Epidermal melanocyte (primary cell): Measurements from ENCODE around the gene ANKRD17.

Experiments used
- DNase-seq: peaks from one replicate; pipeline ENCODE4 v3.0.0; 2011; ENCODE audit warnings: low spot score; ENCODE audit not compliant: insufficient read length

The ANKRD17 gene

DNA sequence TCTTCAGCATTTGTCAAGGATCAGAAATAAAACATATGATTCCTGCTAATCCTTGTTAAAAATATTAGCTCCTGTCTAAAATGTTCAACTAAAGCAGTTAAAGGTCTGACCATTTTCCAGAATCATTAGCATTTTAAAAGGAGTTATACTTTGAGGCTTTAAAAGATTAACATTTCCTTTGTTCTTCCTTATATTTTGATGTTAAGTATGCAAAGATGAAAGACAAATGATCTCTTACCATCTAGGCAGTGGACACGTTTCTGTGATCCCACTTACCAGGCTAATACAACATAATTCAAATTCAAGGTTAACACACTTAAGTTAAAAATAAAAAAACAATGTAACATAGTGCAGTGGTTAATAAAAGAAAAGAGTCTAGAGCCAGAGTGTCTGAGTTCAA, 127.3 kb downstream of the ANKRD17 start:
- no peak for DNase-seq

DNA sequence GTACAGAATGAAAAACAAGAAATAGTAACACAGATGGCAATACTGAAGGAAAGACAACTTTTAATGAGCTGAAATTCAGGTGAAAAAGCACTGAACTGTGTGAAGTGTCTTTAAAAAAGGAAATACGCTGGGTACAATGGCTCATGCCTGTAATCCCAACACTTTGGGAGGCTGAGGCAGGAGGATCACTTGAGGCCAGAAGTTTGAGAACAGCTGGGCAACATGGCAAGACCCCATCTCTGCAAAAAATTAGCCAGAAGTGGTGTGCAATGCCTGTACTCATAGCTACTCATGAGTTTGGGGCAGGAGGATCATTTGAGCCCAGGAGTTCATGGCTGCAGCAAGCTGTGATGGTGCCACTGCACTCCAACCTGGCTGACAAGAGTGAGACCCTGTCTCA, 129.3 kb downstream of the ANKRD17 start:
- DNase-seq = no peak

DNA sequence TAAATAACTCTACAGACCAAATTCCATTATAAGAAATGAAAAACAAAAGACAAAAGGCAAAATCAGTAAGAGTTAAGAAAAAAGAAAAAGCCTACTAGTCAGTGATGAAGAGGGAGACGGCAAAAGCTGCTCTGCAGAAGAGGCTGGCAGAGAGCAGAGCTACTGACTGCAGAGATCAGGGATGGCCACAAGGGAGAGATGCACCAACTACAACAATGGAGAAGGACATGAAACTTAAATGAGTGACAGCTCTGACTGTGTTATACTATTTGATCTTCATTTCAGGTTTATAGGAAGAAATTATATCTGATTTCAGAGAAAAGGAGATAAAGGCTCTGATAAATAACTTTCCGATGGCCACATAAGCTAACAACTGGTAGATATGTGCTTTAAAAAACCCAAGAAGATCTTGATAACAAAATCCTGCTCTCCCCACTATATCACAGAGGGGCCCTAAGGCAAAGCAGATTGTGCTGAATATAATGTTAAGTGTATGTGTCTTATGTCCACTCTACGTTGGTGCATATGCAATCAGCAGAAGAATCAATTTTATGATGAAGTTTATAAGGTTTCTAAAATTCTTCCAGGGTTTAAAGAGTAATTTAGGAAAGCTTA, 130.7 kb downstream of the ANKRD17 start:
- no peak for DNase-seq

DNA sequence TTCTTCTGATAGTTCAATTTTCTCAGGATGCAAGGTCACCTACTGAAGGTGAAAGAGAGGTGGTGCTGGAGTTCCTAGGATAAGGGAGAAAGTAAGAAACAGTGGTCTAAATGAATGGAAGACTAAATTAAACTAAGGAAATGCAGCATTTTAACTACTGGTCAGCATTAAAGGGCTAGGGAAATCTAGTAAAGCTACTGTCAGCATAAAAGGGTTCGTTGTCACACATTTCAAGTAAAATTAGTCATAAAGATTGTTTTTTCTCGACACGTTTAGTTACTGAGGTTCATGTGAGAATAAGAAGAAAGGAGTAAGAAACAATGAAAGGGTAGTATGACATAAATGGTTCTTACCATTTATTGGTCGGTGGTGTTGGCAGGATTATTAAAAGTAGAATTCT, 149.1 kb downstream of the ANKRD17 start:
- no peak for DNase-seq

DNA sequence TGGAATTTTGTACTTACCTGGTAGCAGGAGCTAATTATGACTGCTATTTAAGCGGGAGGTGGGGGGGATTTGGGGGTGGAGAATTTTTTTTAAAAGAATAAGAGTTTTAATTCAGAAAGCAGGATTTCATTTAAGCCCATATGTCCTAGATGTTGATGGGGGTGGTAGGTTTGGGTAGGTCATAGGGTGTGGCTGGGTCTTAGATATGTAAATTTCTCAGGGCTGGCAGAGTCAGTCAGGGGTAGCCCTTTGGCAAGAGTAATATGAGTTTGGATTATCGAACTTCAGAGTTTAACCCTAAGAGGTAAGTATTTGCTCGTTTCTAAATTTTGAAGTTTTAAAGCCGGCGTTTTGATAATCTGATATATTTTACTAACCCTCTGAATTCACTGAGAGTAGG, 153.9 kb downstream of the ANKRD17 start:
- DNase-seq = no peak

DNA sequence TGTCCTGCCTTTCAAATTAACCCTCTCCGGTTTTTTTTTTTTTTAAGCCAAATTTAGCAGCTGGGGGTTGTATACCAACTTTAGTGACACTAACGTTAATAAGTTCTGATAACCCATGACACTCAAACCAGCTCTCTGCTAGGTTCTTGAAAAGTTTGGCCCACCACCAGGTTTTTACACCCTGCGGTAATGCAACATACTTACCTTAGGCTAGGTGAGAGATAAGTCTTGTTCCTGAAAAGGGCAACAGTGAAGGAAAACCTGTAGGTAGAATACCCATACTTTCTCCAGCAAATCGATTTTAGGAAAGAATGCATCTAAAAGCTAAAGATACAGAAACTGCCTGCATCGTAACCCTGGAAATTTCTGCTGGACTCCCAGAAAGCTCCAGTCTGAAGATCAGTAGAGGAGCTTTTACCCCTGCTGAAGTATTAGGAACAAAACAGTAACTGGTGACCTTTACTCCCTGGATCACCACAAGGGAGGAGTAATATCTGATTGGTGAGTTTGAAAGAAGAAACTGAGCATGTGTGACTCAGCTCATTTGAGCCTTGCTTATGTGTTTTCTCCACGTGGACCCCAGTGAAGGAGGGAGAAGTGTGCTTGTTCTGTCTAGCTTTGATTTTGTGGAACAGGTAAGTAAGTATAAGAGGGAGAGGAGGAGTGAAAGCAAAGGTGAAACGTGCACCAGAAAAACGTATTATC, 154.6 kb downstream of the ANKRD17 start:
- no peak for DNase-seq

DNA sequence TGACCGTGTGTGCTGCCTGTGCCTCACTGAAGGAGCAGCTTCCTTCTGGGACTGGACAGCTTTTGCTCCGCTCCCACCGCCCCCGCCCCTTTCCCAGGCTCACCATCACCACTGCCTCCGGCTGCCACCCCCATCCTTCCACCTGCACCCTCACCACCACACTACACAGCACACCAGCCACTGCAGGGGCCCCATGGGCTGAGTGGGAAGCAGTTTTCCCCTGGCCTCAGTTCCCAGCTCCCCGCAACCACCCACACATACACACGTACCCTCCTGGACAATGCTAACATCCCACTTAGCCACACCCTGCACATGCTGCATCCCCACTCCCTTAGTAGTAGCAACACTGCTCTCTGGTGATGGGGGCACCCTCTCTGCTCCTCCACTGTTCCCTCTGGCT, 159.5 kb downstream of the ANKRD17 start:
- DNase-seq = no peak

DNA sequence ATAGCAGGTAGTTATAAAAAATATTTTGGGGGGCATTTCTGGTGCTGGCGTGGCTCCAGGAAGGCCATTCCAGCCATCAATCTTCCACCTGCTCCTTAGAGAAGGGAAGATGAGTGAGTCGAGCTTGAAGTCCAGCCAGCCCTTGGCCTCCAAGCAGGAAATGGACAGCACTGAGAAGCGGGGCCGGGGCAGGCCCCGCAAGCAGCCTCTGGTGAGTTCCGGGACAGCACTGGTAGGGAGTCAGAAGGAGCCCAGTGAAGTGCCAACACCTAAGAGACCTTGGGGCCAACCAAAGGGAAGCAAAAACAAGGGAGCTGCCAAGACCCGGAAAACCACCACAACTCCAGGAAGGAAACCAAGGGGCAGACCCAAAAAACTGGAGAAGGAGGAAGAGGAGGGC, 159.9 kb downstream of the ANKRD17 start:
- no peak for DNase-seq

DNA sequence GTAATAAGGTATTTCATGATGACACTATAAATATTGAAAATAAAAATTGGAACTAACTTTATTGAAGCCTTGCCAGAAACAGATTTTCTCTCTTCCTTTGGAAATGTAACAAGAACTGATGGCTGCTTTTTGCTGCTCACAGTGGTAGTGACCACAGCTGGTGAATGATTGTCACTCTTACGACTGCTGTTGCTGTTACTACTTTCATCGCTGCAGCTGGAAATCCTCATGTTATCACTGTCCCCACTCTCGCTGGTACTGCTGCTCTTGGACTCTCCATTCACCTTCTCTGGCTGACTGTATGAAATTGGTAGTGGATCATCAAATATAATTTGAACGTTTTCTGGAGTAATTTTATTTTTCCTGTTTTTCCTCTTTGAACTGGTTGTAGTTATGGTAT, 160.6 kb downstream of the ANKRD17 start:
- DNase-seq = no peak

DNA sequence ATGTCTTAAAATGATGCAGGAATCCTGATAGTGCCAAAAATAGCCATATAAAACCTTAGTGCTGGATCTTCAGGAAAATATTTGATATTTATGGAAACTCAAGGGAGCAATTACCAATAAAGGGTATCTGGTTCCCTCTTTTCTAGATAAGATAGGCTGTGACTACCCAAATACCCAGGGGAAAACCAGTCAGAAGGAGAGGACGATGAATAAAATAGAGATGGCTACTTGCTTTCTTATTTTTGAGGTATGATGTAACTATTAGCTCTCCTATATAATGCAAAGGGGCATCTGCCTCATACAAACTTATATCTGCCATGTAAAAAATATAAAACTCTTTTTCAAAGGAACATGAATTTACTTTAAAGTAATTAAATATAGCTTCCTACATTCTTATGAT, 165.7 kb downstream of the ANKRD17 start:
- DNase-seq = no peak

DNA sequence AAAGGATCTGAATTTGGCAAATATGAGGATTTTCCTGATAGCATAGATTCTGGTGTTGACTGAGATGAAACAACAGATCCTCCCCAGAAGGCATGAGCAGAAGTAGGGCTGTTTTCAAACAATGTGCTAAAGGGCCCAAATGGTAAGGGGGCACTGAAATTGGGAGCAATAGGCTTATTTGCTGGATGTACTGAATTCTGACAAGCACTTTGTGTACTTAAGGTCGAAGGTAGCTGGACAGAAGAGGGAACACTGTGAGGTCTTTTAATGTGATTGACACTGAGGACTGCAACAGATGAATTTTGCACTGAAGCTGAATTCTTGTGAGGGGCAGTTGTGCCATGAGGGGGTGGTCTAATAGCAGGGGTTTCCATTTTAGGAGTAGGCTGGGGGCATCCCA, 167.9 kb downstream of the ANKRD17 start:
- no peak for DNase-seq

DNA sequence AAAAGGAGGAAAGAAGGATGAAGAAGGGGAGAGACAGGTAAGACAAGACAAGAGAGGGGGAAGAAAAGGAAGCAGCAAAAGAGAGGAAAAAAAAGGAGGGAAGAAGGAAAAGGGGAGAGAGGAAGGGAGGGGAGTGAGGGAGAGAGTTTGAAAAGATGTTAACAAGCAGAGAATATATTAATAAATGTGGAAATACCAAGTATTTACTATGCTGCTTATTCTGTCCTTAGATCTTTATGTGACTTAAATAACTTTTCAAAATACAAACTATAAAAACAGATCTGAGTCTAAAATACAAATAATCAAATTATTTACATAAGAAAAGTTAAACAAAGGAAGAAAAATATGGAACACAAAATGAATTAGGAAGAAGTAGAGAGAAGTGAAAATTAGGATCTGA, 170.7 kb downstream of the ANKRD17 start:
- DNase-seq = no peak

DNA sequence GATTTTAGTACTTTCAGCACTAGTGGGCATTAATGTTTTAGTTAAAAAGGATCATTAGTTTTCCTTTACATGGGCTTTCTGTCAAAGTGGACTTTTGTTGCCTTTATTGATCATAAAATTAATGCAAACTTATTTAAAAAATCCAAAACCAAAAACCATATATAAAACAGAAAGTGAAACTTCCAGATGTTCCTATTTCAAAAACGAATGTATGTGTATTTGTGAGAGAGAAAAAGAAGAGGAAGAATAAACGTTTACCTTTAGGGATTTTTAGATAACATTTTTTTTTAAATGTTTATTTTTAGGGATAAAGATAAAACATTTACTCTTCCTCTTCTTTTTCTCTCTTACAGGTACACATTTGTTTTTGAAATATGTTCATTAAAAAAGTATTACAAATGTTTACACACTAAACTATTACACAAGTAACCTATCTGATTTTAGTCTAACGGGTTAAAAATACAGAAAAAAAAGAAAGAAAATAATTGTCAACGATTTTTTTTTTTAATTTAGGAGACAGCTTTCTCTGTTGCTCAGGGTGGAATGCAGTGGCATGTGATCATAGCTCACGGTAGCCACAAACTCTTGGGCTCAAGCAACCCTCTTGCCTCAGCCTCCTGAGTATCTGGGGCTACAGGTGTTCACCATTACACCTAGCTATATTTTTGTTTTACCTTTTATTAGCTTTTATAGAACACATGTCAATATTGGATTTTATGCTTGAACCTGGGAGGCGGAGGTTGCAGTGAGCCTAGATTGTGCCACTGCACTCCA, 172.3 kb downstream of the ANKRD17 start:
- no peak for DNase-seq

DNA sequence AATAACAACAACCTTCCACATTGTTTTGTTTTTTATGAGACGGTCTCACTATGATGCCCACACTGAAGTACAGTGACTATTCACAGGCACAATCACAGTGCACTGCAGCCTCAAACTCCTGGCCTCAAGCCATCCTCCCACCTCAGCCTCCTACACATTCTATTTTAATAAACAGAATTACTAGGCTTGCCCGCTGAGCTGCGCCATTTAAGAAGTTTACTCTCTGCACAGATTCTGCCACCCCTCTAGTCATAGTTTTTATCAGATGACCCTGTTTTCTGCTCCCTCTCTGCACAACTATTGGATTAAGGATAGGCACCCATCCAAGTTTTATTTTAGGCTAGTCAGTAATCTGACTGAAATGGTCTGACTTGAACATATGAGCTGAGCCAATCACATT, 177.8 kb downstream of the ANKRD17 start:
- no peak for DNase-seq

DNA sequence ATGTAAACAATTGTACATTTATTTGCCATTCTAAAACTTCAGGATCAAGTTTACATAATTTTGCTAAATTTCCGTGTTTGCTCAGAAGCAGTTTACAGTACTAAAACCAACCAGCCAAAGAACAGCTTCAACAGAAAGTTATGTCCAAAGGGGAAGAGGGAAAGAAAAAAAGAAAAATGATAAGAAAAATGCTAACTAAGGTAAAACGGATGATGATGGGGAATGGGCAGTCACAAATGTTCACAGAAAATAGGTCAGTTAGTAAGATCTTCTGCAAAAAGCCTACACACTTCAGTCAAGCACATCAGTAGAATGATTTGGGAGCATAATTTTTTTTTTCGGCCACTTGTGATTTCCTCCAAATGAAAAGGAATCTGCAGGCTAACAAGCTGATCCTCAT, 182.8 kb downstream of the ANKRD17 start:
- no peak for DNase-seq

DNA sequence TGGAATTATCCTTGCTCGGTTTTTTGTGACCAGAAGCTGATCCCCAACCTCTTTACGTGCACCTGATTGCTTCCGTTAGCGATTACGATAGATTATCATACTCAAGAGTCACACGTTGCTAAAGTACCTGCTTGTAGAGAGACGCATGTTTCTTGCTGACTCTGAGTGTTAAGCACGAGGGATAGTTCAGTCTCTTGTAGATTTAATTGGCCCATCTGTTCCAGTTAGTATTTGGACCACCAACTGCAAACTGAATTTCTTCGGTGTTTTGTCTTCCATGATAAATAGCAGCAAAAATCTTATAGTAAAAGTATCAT, 188.6 kb downstream of the ANKRD17 start:
- DNase-seq = no peak

DNA sequence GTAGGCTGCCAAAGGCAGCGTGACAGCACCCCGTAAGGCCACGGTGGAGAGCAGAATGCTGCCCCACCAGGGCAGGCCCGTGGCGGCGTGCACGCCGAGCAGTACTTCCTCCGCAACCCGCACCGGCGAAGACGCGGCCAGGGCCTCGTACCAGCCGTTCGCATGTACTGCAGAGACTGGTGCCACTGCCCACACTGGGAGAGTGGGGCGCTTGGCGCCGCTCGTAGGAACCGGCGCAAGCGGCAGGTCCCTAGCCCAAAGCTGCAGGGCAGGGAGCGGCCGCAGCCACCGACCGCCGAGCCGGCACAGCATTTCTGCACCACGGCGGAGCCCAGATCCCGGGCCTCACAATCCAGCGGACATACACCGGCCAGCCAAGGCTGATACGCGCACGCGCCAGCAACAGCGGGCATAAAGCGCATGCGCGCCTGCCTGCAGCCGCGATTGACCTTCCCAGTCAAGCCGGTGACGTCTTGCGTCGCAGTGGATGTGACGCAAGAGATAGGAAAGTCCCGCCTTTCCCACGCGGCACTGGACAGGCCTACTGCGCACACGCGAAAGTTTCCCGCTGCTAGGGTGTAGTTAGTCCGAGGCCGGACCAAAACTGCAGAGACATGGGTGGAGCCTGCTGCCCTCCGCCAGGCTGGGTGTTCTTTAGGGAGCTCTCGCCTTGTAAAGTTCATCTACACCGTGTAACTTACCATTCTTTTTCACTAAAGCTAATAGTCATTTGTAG, 189.1 kb downstream of the ANKRD17 start, which contains the start of gene COX18:
TSS of gene COX18 (minus strand) at position 379 of the 736 bp plus-strand sequence. CDS start at position 312, 67 bp downstream.
- DNase-seq = peak; percentile 75

DNA sequence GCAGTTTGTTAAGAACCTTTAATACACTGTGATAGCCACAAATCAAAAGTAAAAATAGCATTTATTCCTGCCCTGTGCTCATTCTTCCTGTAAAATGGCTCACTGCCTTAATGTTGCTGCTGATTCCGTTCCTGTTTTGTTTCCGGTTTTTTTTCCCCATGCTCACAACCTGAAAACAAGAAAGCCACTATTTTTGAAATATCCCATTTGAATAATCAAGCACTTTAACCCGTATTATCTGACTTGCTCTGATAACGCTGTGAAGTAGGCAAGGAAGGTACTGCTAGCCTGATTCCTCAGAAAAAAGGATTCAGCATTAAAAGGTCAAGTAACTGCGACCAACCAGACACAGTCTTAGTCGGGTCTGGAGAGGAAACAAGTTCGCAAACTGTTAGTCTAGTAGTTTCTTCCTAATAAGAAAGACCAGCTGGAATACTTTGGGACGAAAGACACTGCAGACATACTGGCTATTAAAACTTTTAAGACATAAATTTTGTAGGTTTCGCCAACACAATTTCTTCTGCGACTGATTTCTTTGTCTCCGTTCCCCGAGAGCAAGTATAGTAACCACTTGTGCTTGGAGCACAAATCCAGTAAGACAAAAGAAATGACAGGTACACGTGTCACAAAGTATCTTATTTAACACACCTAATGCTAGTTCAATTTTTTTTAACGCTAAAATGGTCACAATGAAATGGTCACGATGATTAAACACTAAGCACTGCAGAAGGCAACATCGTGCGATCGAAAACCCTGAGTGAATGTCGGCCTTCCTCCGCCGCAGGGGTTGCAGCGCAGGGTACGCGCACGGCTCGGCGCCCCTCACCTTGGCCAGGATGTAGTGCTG, 189.9 kb downstream of the ANKRD17 start:
- no peak for DNase-seq

DNA sequence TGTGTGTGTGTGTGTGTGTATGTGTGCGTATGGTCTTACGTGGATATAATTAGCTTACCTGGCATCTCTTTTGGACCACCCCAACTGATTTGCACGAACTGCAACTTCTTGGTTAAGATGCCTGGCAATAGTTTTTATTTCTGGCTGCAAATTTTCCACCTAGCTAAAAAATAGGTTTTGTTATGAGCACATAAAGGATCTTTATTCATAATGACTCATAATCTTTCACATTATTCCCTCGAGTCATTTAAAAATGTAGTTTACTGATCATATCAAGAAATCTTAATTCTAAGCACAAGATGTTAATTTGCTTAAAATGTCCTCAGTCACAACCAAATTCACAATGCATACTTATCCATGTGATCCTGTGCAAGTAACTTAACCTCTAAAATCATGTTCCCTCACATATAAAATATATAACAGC, 190.6 kb downstream of the ANKRD17 start:
- DNase-seq = no peak

DNA sequence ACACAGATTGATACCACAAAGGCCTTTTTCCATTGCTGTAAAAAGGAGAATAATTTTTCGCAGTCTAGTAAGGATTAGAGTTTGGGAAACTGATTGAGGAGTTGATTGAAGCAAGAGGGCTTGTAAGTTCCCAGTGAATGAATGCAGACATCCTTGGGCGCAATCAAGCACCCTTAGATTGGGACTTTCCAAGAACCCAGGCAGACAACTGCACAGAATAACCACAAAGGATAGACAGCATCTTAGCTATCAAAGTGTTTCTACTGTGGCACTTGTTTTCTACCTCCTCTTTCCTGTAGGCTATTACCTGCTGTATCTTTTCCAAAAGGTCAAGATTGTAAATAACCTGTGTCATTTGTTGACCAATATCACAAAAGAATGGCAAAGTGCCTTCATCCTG, 191.7 kb downstream of the ANKRD17 start:
- no peak for DNase-seq

DNA sequence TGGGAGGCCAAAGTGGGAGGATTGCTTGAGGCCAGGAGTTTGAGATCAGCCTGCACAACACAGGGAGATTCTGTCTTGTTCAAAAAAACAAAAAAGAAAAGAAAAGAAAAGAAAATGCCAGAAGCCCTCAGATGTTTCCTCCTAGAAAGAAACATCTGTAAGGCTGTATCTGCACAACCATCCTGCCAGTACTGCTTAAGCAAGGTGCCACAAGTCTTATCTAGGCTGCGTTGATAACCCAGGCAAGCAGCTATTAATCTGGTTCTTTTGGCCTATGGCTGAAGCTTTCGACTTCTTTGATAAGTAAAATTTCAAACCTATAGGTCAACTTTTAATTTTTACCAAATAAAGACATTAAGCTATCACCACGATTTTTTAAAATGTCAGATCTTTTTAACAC, 192.2 kb downstream of the ANKRD17 start:
- DNase-seq = no peak
